Neuronal stem cell (in vitro differentiated cells): Measurements from ENCODE around the gene HS1BP3.

Experiments
- DNase-seq: peaks from one replicate; pipeline ENCODE4 v3.0.0-alpha.2; 2013; ENCODE audit warnings: low spot score
- H2AFZ ChIP-seq: one replicate; pipeline ENCODE4 v1.6.1; 2013; ENCODE audit warnings: mild to moderate bottlenecking, low read length, inconsistent platforms
- H2AK5ac ChIP-seq: 2 replicates; pipeline ENCODE4 v1.6.1; 2013; ENCODE audit warnings: low read depth, mild to moderate bottlenecking, inconsistent platforms, low read length, moderate library complexity, mixed read lengths
- H2BK120ac ChIP-seq: 2 replicates; pipeline ENCODE4 v1.6.1; 2013; ENCODE audit warnings: low read depth, mild to moderate bottlenecking, inconsistent platforms, low read length, moderate library complexity, mixed read lengths
- H2BK12ac ChIP-seq: one replicate; pipeline ENCODE4 v1.6.1; 2013; ENCODE audit warnings: low read length, inconsistent platforms
- H2BK15ac ChIP-seq: 2 replicates; pipeline ENCODE4 v1.6.1; 2013; ENCODE audit warnings: mild to moderate bottlenecking, low read length, inconsistent platforms, mixed read lengths
- H2BK5ac ChIP-seq: one replicate; pipeline ENCODE4 v1.6.1; 2013; ENCODE audit warnings: inconsistent platforms, mild to moderate bottlenecking, low read length, moderate library complexity
- H3K14ac ChIP-seq: one replicate; pipeline ENCODE4 v1.6.1; 2013; ENCODE audit warnings: low read length, inconsistent platforms
- H3K18ac ChIP-seq: 2 replicates; pipeline ENCODE4 v1.6.1; 2013; ENCODE audit warnings: low read length, inconsistent platforms
- H3K23ac ChIP-seq: 2 replicates; pipeline ENCODE4 v1.6.1; 2013; ENCODE audit warnings: low read depth, mild to moderate bottlenecking, mixed read lengths, low read length, inconsistent platforms; ENCODE audit not compliant: poor library complexity
- H3K27ac ChIP-seq: replicated peaks from 3 replicates; pipeline ENCODE4 v1.5.1; 2013; ENCODE audit warnings: low read length, inconsistent platforms
- H3K27me3 ChIP-seq, 3 experiments: 2 replicates each; pipeline ENCODE4 v1.6.1; 2013; ENCODE audit warnings: low read length in 3 of 3, mild to moderate bottlenecking in 2 of 3, inconsistent platforms in 1 of 3, low read depth in 1 of 3, mixed read lengths in 1 of 3, moderate library complexity in 1 of 3; ENCODE audit not compliant: control insufficient read depth in 3 of 3, insufficient read depth in 3 of 3
- H3K36me3 ChIP-seq, 2 donors: replicated peaks in 1 of 2; 2 replicates each; pipeline ENCODE4 v1.6.1; 2013; ENCODE audit warnings: low read length in 2 of 2; ENCODE audit not compliant: control insufficient read depth in 2 of 2, insufficient read depth in 2 of 2
- H3K4ac ChIP-seq: 2 replicates; pipeline ENCODE4 v1.6.1; 2013; ENCODE audit warnings: inconsistent platforms, mild to moderate bottlenecking, low read length, moderate library complexity
- H3K4me1 ChIP-seq, 2 donors: 1 replicate in 1 of 2; 2 replicates in 1 of 2; pipeline ENCODE4 v1.6.1; 2013; ENCODE audit warnings: low read length in 2 of 2, low read depth in 1 of 2; ENCODE audit not compliant: control insufficient read depth in 2 of 2, insufficient read depth in 1 of 2
- H3K4me2 ChIP-seq: one replicate; pipeline ENCODE4 v1.6.1; 2013; ENCODE audit warnings: mild to moderate bottlenecking, low read length, inconsistent platforms; ENCODE audit not compliant: insufficient read depth, poor library complexity, severe bottlenecking
- H3K4me3 ChIP-seq, 2 donors: 2 replicates each; pipeline ENCODE4 v1.5.1; 2013; ENCODE audit warnings: low read length in 2 of 2, mild to moderate bottlenecking in 2 of 2, inconsistent platforms in 1 of 2, moderate library complexity in 1 of 2
- H3K79me1 ChIP-seq: one replicate; pipeline ENCODE4 v1.6.1; 2013; ENCODE audit warnings: low read depth, mild to moderate bottlenecking, inconsistent platforms, low read length, moderate library complexity
- H3K9ac ChIP-seq: one replicate; pipeline ENCODE4 v1.6.1; 2013; ENCODE audit warnings: mild to moderate bottlenecking, low read depth, low read length, inconsistent platforms; ENCODE audit not compliant: poor library complexity
- H3K9me3 ChIP-seq, 2 donors: replicated peaks in 1 of 2; 2 replicates each; pipeline versions ENCODE3 to v1.6.1; 2013; ENCODE audit warnings: low read length in 2 of 2, mild to moderate bottlenecking in 2 of 2, inconsistent platforms in 1 of 2, low read depth in 1 of 2, mixed read lengths in 1 of 2, moderate library complexity in 1 of 2; ENCODE audit not compliant: control insufficient read depth in 2 of 2, insufficient read depth in 1 of 2
- H4K8ac ChIP-seq: one replicate; pipeline ENCODE4 v1.6.1; 2013; ENCODE audit warnings: low read depth, mild to moderate bottlenecking, inconsistent platforms, low read length, moderate library complexity
- H4K91ac ChIP-seq: one replicate; pipeline ENCODE4 v1.6.1; 2013; ENCODE audit warnings: low read length, low read depth, mild to moderate bottlenecking, inconsistent platforms; ENCODE audit not compliant: poor library complexity
- WGBS, 2 donors: extraction: QIAGEN DNeasy Blood & Tissue Kit; methylation state at CpG; one replicate each; pipeline ENCODE4 v1.1.7; 2013; ENCODE audit warnings: missing lambda C conversion rate in 2 of 2, mixed read lengths in 1 of 2; ENCODE audit not compliant: insufficient read length in 2 of 2, insufficient replicate concordance in 1 of 2; ENCODE audit errors: extremely low coverage in 2 of 2; 5-methylcytosine and 5-hydroxymethylcytosine counted together

HS1BP3 gene

GRCh38 chr2:20620696-20621365 lies 30.1 kb downstream of the HS1BP3 start:
- peak overlapping the region; percentile 4 for H2AK5ac ChIP-seq
- peaks cover 3 to 23% of the 10 kb centered on the region in 2 donors for H3K36me3 ChIP-seq
- no peak overlapping the region for H2BK5ac ChIP-seq
- no peak overlapping the region for H2BK120ac ChIP-seq
- no peak overlapping the region for H3K4ac ChIP-seq
- H3K18ac ChIP-seq = no peak overlapping the region
- peaks cover 7 to 23% of the 10 kb centered on the region in 2 donors for H3K4me1 ChIP-seq
- no peak overlapping the region for H3K23ac ChIP-seq
- H3K27ac ChIP-seq = no peak overlapping the region
- H2BK12ac ChIP-seq = no peak overlapping the region
- H2AFZ ChIP-seq = no peak overlapping the region
- no peak overlapping the region for H4K8ac ChIP-seq
- no peak overlapping the region for H2BK15ac ChIP-seq
- no peak for DNase-seq
- no peaks in the 10 kb centered on the region for H3K27me3 ChIP-seq
- no peak overlapping the region for H3K14ac ChIP-seq
- no CpG with 5 or more reads among the region's 4 CpGs for WGBS, 2 donors
- H3K79me1 ChIP-seq = no peaks in the 10 kb centered on the region
- H3K4me3 ChIP-seq = no peak overlapping the region
- peak overlapping the region; percentile 34 for H4K91ac ChIP-seq
- no peak overlapping the region for H3K9ac ChIP-seq
- no peak overlapping the region for H3K4me2 ChIP-seq
- H3K9me3 ChIP-seq = no peaks in the 10 kb centered on the region

DNA sequence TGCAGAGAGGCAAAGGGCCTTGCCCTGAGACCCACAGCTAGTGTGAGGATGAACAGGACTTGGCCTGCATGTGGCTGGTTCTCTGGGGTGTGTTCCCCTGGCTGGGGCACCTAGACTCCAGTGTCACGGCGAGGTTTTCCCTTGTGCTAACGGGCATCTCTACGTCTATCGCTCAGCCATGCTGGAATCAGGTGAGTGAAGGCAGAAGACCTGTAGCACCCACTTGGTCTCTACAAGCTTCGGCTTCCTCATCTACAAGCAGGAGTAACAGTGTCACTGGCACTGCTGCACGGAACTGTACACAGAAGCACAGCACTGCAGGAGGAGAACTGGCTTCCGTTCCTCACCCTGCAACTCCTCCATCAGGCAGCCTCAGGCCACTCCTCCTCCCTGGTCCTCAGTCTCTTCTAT lies 30.6 kb downstream of the HS1BP3 start:
- no peak overlapping the region for H3K4ac ChIP-seq
- H3K4me1 ChIP-seq = peaks cover 7 to 24% of the 10 kb centered on the region in 2 donors
- no peak overlapping the region for H3K18ac ChIP-seq
- H2BK5ac ChIP-seq = no peak overlapping the region
- H3K36me3 ChIP-seq = peaks cover 3 to 23% of the 10 kb centered on the region in 2 donors
- H2AK5ac ChIP-seq = no peak overlapping the region
- no peak overlapping the region for H2BK12ac ChIP-seq
- no peak overlapping the region for H2BK15ac ChIP-seq
- no peak for DNase-seq
- H2BK120ac ChIP-seq = no peak overlapping the region
- H3K9me3 ChIP-seq = no peaks in the 10 kb centered on the region
- H4K91ac ChIP-seq = peak overlapping the region; percentile 34
- no peak overlapping the region for H3K14ac ChIP-seq
- no peak overlapping the region for H2AFZ ChIP-seq
- H3K27ac ChIP-seq = no peak overlapping the region
- no peaks in the 10 kb centered on the region for H3K27me3 ChIP-seq
- H4K8ac ChIP-seq = peak overlapping the region; percentile 20
- no peak overlapping the region for H3K4me2 ChIP-seq
- H3K4me3 ChIP-seq = no peak overlapping the region
- no peak overlapping the region for H3K9ac ChIP-seq
- no peak overlapping the region for H3K23ac ChIP-seq
- H3K79me1 ChIP-seq = no peaks in the 10 kb centered on the region
- WGBS, 2 donors = no CpG with 5 or more reads among the region's 8 CpGs

- WGBS, 2 donors = no CpG with 5 or more reads among the region's 13 CpGs
Observed at GRCh38 chr2:20619624-20620024, 31.3 kb downstream of the HS1BP3 start.

DNA sequence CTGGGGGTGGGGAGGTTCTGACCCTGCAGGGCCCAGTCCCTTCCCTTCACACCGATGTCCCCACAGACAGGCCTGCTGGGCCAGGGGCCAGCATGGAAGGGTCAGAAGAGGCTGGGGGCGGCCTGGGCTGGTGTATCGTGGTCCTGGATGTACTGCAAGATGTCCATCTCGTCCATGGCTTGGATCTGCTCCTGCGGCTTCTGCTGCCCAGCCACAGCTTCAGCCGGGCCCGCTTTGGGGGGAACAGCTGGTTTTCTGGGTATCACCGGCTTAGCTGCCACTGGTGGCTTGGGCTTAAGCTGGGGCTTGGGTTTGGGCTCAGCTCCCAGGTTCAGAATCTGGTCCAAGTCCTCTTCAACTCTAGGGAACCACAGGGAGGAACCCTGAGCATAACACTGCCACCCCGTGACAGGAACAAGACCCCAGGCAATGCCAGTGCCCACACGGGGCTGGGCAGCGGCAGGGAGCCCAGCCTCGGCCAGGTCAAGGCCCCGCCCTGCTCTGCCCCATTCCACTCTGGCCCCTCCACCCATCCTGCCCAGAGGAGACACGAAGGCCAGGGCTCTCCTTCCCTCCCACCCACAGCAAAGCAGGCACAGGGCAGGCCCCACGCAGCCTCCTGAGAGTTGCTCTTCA lies 31.9 kb downstream of the HS1BP3 start:
- peak overlapping the region; percentile 5 for H2BK15ac ChIP-seq
- peaks cover 17 to 34% of the 10 kb centered on the region in 2 donors for H3K4me1 ChIP-seq
- H3K79me1 ChIP-seq = no peaks in the 10 kb centered on the region
- no peak overlapping the region for H3K4me3 ChIP-seq
- H4K8ac ChIP-seq = no peak overlapping the region
- H2BK5ac ChIP-seq = no peak overlapping the region
- H3K4ac ChIP-seq = no peak overlapping the region
- H2BK12ac ChIP-seq = peak overlapping the region; percentile 34
- peak overlapping the region; percentile 29 for H2AK5ac ChIP-seq
- peak overlapping the region; percentile 69 for H3K23ac ChIP-seq
- H3K14ac ChIP-seq = peak overlapping the region; percentile 43
- H3K4me2 ChIP-seq = no peak overlapping the region
- no peak overlapping the region for H3K27ac ChIP-seq
- no peak for DNase-seq
- no peaks in the 10 kb centered on the region for H3K9me3 ChIP-seq
- H4K91ac ChIP-seq = no peak overlapping the region
- H3K36me3 ChIP-seq = peaks cover 1 to 15% of the 10 kb centered on the region in 2 donors
- H3K18ac ChIP-seq = peak overlapping the region; percentile 54
- H3K9ac ChIP-seq = no peak overlapping the region
- no peak overlapping the region for H2BK120ac ChIP-seq
- no peaks in the 10 kb centered on the region for H3K27me3 ChIP-seq
- H2AFZ ChIP-seq = no peak overlapping the region
- WGBS, 2 donors = no CpG with 5 or more reads among the region's 15 CpGs

More at GRCh38 chr2:20619624-20620024, 31.3 kb downstream of the HS1BP3 start:
- H2BK15ac ChIP-seq = no peak overlapping the region
- no peak overlapping the region for H4K8ac ChIP-seq
- no peak overlapping the region for H3K18ac ChIP-seq
- no peak overlapping the region for H2AFZ ChIP-seq
- no peak overlapping the region for H2BK12ac ChIP-seq
- no peaks in the 10 kb centered on the region for H3K79me1 ChIP-seq
- H3K4me1 ChIP-seq = peaks cover 12 to 29% of the 10 kb centered on the region in 2 donors
- H4K91ac ChIP-seq = no peak overlapping the region
- H3K27ac ChIP-seq = no peak overlapping the region
- no peak overlapping the region for H3K9ac ChIP-seq
- H3K9me3 ChIP-seq = no peaks in the 10 kb centered on the region
- H3K4ac ChIP-seq = no peak overlapping the region
- H2AK5ac ChIP-seq = no peak overlapping the region
- H3K23ac ChIP-seq = no peak overlapping the region
- H3K4me3 ChIP-seq = no peak overlapping the region
- peaks cover 3 to 22% of the 10 kb centered on the region in 2 donors for H3K36me3 ChIP-seq
- no peak overlapping the region for H3K14ac ChIP-seq
- no peaks in the 10 kb centered on the region for H3K27me3 ChIP-seq
- H3K4me2 ChIP-seq = no peak overlapping the region
- no peak overlapping the region for H2BK5ac ChIP-seq
- no peak overlapping the region for H2BK120ac ChIP-seq
- no peak for DNase-seq
